Activated CD4-positive, alpha-beta memory T cell treated with anti-CD3 and anti-CD28 coated beads, Interleukin-2, amount 10 ng/mL, durations not matched to agents 7 days and 5 days (primary cell): ENCODE results near the gene SLFN12. TPM values are rescaled to one million over a fixed set of nuclear protein-coding genes. Genes with fewer than 3 reads are reported as not detected.
"Not testable (repeated sequence)": the region's sequence is repeated elsewhere in the genome, so short reads cannot be mapped to it uniquely, and the experiment has no call there.

Source experiments
- CTCF ChIA-PET: fragments of 350-600 bp; sonication (Branson Sonifier 250); formaldehyde crosslinking; loops from one replicate; lab custom pipeline; 2021; ENCODE audit warnings: antibody characterized with exemption, inconsistent platforms; lab: Charles Lee
- POLR2A ChIA-PET: fragments of 350-600 bp; sonication (Branson Sonifier 250); formaldehyde crosslinking; loops from one replicate; lab custom pipeline; 2021; ENCODE audit warnings: antibody characterized with exemption; lab: Charles Lee
- DNase-seq: peaks from one replicate; pipeline ENCODE4 v3.0.0-alpha.2; 2020
- H3K27ac Mint-ChIP-seq: one replicate; pipeline ENCODE4 v1.8.0; 2021; ENCODE audit warnings: mild to moderate bottlenecking, mixed read lengths
- H3K27me3 Mint-ChIP-seq: one replicate; pipeline ENCODE4 v1.8.0; 2021; ENCODE audit warnings: mixed read lengths
- H3K36me3 Mint-ChIP-seq: one replicate; pipeline ENCODE4 v1.8.0; 2021; ENCODE audit warnings: low read depth, mixed read lengths
- H3K4me1 Mint-ChIP-seq: one replicate; pipeline ENCODE4 v1.8.0; 2021; ENCODE audit warnings: mixed read lengths
- H3K4me3 Mint-ChIP-seq: one replicate; pipeline ENCODE4 v1.8.0; 2021; ENCODE audit warnings: mild to moderate bottlenecking, mixed read lengths
- H3K9me3 Mint-ChIP-seq: one replicate; pipeline ENCODE4 v1.8.0; 2021; ENCODE audit warnings: mixed read lengths
- total RNA-seq, 2 experiments: library from RNA; stranded (reverse); gene quantifications; one replicate each; pipeline ENCODE4 v1.2.3, GENCODE V29; 2021

SLFN12 gene
- total RNA-seq, 2 experiments from 2014 or later = 22.7 to 23.1 TPM

DNA sequence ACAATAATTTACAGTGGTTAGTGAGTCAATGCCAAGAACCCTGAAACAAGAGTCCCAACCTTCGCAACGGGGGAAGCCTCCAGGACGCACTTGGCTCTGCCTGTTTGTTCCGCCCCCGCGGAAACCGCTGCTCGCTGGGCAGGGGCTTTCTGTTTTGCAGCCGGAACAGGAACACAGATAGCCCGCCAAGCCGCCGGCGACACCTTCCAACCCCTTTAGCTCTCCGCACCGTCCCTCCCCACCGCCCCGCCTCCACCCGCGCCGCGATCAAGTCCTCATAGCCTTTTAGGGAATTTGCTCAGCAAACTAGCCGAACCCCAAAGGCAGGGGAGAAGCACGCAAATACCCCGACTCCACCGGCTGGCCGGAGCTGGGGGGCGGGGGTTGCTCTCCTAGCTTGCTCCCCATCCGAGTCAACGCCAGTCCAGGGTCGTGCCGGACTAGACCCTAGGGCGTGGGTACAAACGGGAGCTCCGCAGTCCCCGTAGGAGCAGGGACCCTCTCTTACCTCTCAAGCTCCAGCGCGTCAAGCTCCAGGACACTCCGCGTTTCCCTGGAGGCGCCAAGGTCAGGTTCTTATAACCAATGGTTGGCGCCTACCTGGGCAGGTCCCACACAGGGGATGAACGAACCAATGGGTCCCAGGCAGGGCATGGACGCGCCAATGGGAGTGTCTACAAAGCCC, 16.1 kb upstream of the SLFN12 start, which contains the start of gene SLFN13:
Gene SLFN13, minus strand, starts transcription at position 553 of the 685 bp plus-strand sequence. CDS start 3,086 bp downstream, outside the sequence.
- H3K36me3 Mint-ChIP-seq = peaks cover 70% of the 10 kb centered on the region
- peak within 1 kb of the TSS; percentile 70 for H3K4me3 Mint-ChIP-seq
- H3K27ac Mint-ChIP-seq = peak within 1 kb of the TSS; percentile 72
- peak; percentile 91 for DNase-seq
- H3K9me3 Mint-ChIP-seq = no peaks in the 10 kb centered on the region
- ChIA-PET POLR2A (interaction anchor here (0.8 to 2.7 kb wide), 13 partner anchors 9 to 207 kb away, joined by 3 to 14 read pairs (median 7); partner anchors contain the start of genes SLFN11, SLFN12, SLFN12L and SLFN5), CTCF (interaction anchor here (0.6 to 2.0 kb wide), 7 partner anchors 9 to 136 kb away, joined by 3 to 8 read pairs (median 4); no protein-coding TSS in a partner anchor)
- H3K27me3 Mint-ChIP-seq = no peaks in the 10 kb centered on the region
- peaks cover 25% of the 10 kb centered on the region for H3K4me1 Mint-ChIP-seq

DNA sequence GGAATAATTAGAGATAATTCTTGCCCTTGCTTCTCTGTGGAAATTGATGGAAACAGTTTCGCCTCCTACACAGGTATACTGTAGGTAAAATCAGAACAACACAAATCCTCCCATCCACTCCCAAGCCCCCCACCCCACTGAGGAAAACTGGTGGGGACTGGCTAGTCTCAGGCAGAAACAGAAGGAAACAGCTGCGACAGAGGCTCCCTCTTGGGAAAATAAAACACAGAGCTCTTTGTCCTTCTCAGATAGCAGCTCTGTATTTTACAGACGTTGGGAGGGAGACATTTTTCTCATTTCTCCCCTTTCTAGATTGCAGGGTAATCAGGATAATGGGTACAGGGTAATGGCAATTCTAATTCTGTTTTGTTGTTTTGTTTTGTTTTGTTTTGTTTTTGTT, 15.2 kb upstream of the SLFN12 start:
- ChIA-PET POLR2A (interaction anchor here (1.0 to 2.7 kb wide), 10 partner anchors 9 to 204 kb away, joined by 4 to 14 read pairs (median 8); partner anchors contain the start of genes SLFN11, SLFN12, SLFN12L and SLFN5), CTCF (interaction anchor here (0.6 to 2.0 kb wide), 4 partner anchors 8 to 135 kb away, joined by 3 to 8 read pairs (median 6); no protein-coding TSS in a partner anchor)
- DNase-seq = no peak
- H3K4me3 Mint-ChIP-seq = peak overlapping the region; percentile 70
- H3K27ac Mint-ChIP-seq = peak overlapping the region; percentile 59
- H3K36me3 Mint-ChIP-seq = peaks cover 69% of the 10 kb centered on the region
- no peaks in the 10 kb centered on the region for H3K9me3 Mint-ChIP-seq
- no peaks in the 10 kb centered on the region for H3K27me3 Mint-ChIP-seq
- H3K4me1 Mint-ChIP-seq = peaks cover 25% of the 10 kb centered on the region

DNA sequence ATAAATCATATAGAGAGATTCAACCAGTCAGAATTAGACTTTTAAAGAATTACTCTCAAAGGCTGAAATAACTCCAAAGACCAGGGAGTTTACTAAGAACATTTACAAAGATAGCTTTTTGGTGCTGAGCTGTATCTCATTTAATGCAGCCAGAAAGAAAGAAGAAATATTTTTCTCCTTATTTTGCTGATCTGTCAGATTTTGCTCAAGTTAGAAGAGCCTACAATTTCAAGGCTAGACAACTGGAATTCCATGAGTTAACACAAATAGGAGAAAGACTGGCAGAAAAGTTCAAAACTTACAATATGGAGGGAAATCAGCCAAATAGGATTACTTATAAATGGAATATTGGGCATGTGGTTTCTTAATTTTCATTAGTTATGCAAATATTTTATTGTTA, 6.1 kb upstream of the SLFN12 start:
- Mint-ChIP-seq H3K9me3 (no peaks in the 10 kb centered on the region), H3K4me1 (peaks cover 13% of the 10 kb centered on the region), H3K27ac (no peak overlapping the region), H3K27me3 (no peaks in the 10 kb centered on the region), H3K4me3 (no peak overlapping the region), H3K36me3 (peaks cover 49% of the 10 kb centered on the region)
- ChIA-PET CTCF (interaction anchor here (0.7 to 1.0 kb wide), 3 partner anchors 16 to 484 kb away, joined by 3 to 4 read pairs (median 4); no protein-coding TSS in a partner anchor), POLR2A (no interaction called here)
- no peak for DNase-seq

DNA sequence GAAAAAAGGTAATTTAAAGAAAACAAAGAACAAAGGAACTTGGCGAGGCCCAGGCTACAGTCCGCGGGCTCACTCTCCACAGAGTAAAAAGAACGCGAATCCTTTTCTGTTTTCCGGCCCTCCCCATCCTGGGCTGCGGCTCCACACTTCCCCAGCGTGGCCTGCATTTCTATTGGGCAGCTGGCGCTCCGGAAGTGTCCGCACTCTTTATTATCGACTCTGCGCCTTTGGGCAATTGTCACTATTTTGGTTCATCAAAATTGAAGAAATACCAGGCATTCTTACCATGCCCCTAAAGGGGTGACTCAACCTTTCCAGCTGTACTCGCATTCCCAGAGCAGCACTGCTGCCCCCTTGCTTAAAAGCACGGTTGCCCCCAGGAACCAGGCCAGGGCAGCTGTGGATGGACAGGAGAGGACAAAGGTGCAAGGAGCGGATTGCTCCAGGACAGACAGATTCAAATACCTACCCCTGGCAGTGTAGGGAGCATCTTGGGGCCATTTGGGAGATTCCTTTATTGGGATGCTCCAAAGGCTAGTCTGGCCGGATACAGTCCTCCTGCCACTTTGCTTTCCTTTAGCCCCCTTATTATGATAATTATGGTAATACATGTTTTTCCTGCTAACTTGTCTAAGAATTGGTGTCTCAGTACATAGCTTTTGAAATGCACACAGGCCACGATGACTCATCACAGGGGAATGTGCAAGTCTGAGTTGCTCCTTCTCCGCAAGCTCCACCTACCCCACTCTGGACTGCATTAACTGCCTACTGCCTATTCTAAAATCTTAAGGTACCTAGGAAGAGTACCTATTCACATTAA, 985 bp upstream of the SLFN12 start:
- POLR2A ChIA-PET = interaction anchor here (0.6 to 2.3 kb wide), 10 partner anchors 15 to 472 kb away, joined by 3 to 19 read pairs (median 4); partner anchors contain the start of genes CCT6B, SLFN11, SLFN13 and SLFN5
- H3K36me3 Mint-ChIP-seq = peaks cover 49% of the 10 kb centered on the region
- H3K27me3 Mint-ChIP-seq = no peaks in the 10 kb centered on the region
- H3K4me3 Mint-ChIP-seq = peak overlapping the region; percentile 96
- H3K4me1 Mint-ChIP-seq = peaks cover 57% of the 10 kb centered on the region
- peak overlapping the region; percentile 91 for H3K27ac Mint-ChIP-seq
- H3K9me3 Mint-ChIP-seq = no peaks in the 10 kb centered on the region
- CTCF ChIA-PET = interaction anchor here (0.6 to 1.9 kb wide), 8 partner anchors 15 to 369 kb away, joined by 3 to 8 read pairs (median 3); partner anchors contain the start of genes SLFN12L and SLFN13
- peak; percentile 72 for DNase-seq

DNA sequence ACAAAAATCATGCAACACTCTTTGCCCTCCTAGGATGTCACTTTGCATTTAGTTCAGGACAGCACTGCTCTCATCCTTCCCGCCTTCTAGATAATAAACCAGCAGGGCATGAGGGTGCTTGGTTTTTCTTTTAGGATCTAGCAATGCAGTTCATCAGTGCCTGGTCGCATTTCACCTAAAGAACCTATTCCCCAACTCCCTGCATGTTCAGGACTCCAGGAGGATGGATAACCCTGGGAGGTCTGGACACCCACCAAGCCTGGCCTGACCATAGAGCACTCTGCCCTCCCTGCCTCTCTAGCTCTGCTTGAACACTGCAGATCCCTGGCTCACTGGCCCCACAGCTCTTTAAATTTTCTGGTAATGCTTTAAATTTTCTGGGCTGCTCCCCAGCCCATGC, 2.6 kb downstream of the SLFN12 start:
- no peak overlapping the region for H3K27ac Mint-ChIP-seq
- no peaks in the 10 kb centered on the region for H3K27me3 Mint-ChIP-seq
- peaks cover 61% of the 10 kb centered on the region for H3K4me1 Mint-ChIP-seq
- H3K36me3 Mint-ChIP-seq = peaks cover 71% of the 10 kb centered on the region
- CTCF ChIA-PET = no interaction called here
- no peak overlapping the region for H3K4me3 Mint-ChIP-seq
- no peaks in the 10 kb centered on the region for H3K9me3 Mint-ChIP-seq
- POLR2A ChIA-PET = interaction anchor here (2.0 kb wide), 1 partner anchor 18 kb away, joined by 8 read pairs; the partner anchor contains the start of gene SLFN13
- DNase-seq = no peak

DNA sequence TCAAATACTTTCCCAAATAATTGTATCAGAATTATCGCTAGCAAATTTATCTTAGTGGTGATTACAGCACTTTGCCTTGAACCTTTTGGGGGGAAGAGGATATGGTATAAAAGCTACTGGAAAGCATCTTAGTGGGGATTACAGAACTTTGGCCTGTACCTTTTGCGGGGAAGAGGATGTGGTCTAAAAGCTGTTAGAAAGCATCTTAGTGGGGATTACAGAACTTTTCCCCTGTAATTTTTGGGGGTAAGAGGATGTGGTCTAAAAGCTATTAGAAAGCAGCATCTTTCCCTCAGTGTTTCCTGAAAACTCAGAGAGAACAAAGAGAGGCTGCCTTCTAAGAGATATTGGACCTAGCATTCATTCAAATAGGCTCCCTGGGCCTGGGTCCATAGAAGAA, 4.1 kb downstream of the SLFN12 start:
- Mint-ChIP-seq H3K27me3 (no peaks in the 10 kb centered on the region), H3K4me3 (no peak overlapping the region), H3K9me3 (no peaks in the 10 kb centered on the region), H3K36me3 (peaks cover 68% of the 10 kb centered on the region), H3K4me1 (peaks cover 49% of the 10 kb centered on the region), H3K27ac (peak overlapping the region; percentile 37)
- CTCF ChIA-PET = no interaction called here
- POLR2A ChIA-PET = interaction anchor here (1.1 to 2.0 kb wide), 3 partner anchors 19 to 116 kb away, joined by 3 to 8 read pairs (median 4); partner anchors contain the start of genes SLFN11 and SLFN13
- no peak for DNase-seq

DNA sequence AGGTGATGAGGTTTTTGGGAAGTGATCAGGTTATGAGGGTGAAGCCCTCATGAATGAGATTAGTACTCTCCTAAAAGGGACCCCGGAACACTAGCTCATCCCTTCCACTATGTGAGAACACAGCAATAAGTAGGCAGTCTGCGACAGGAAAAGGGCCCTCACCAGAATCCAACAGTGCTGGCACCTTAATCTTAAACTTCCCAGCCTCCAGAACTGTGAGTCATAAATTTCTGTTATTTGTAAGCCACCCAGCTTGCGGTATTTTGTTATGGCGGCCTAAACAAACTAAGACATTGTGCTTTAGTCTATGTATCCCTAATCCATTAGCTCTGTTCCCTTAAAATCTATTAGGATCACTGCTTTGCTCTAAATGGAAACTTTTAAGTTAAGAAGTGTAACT, 8.5 kb downstream of the SLFN12 start:
- H3K9me3 Mint-ChIP-seq = no peaks in the 10 kb centered on the region
- peaks cover 12% of the 10 kb centered on the region for H3K4me1 Mint-ChIP-seq
- no peaks in the 10 kb centered on the region for H3K27me3 Mint-ChIP-seq
- CTCF ChIA-PET = no interaction called here
- DNase-seq = no peak
- peaks cover 64% of the 10 kb centered on the region for H3K36me3 Mint-ChIP-seq
- H3K27ac Mint-ChIP-seq = no peak overlapping the region
- POLR2A ChIA-PET = no interaction called here
- H3K4me3 Mint-ChIP-seq = no peak overlapping the region

DNA sequence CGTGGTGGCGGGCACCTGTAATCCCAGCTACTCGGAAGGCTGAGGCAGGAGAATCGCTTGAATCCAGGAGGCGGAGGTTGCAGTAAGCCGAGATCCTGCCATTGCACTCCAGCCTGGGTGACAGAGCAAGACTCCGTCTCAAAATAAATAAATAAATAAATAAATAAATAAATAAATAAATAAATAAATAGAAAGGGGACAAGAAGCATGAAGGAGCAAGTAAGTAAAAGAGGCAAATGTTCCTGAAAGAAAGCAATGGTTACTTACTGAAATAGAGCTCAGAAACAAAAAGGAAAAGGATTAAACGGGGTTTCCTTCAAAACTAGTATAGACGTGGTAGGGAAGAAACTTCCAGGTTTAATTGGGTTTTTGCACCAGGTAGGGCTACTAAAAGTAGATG, 11.2 kb downstream of the SLFN12 start:
- POLR2A ChIA-PET, H3K4me3 Mint-ChIP-seq, DNase-seq, H3K27me3 Mint-ChIP-seq, H3K4me1 Mint-ChIP-seq, H3K9me3 Mint-ChIP-seq, CTCF ChIA-PET, H3K27ac Mint-ChIP-seq: not testable (repeated sequence)
- H3K36me3 Mint-ChIP-seq = peaks cover 57% of the 10 kb centered on the region

DNA sequence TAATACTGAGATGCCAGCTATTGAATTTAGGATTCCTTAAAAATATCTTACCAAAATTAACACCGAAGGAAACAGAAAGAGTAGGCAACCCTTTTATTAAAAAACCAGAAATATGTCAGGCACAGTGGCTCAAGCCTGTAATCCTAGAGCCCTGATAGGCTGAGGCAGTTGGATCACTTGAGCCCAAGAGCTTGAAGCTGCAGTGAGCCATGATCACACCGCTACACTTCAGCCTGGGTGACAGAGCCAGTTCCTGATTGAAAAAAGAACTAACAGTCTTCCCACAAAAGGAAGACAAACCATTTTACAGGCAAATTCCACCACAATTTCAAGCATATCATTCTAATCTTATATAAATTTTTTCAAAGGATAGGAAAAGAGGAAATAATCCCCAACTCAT, 15.6 kb downstream of the SLFN12 start:
- H3K4me1 Mint-ChIP-seq = peaks cover 4% of the 10 kb centered on the region
- peaks cover 72% of the 10 kb centered on the region for H3K36me3 Mint-ChIP-seq
- no peak for DNase-seq
- ChIA-PET POLR2A (no interaction called here), CTCF (no interaction called here)
- H3K4me3 Mint-ChIP-seq = no peak overlapping the region
- H3K27me3 Mint-ChIP-seq = no peaks in the 10 kb centered on the region
- H3K27ac Mint-ChIP-seq = no peak overlapping the region
- H3K9me3 Mint-ChIP-seq = peaks cover 13% of the 10 kb centered on the region

DNA sequence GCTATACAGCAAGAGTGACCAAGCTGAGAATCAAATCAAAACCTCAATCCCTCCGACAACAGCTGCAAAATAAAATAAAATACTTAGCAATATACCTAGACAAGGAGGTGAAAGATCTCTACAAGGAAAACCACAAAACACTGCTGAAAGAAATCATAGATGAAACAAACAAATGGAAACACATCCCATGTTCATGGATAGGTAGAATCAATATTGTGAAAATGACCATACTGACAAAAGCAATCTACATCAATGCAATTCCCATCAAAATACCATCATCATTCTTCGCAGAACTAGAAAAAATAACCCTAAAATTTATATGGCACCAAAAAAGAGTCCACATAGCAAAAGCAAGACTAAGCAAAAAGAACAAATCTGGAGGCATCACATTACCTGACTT, 17.6 kb downstream of the SLFN12 start:
- POLR2A ChIA-PET, H3K27me3 Mint-ChIP-seq, DNase-seq, H3K27ac Mint-ChIP-seq, H3K4me1 Mint-ChIP-seq, H3K4me3 Mint-ChIP-seq, CTCF ChIA-PET: not testable (repeated sequence)
- peaks cover 13% of the 10 kb centered on the region for H3K9me3 Mint-ChIP-seq
- peaks cover 83% of the 10 kb centered on the region for H3K36me3 Mint-ChIP-seq

DNA sequence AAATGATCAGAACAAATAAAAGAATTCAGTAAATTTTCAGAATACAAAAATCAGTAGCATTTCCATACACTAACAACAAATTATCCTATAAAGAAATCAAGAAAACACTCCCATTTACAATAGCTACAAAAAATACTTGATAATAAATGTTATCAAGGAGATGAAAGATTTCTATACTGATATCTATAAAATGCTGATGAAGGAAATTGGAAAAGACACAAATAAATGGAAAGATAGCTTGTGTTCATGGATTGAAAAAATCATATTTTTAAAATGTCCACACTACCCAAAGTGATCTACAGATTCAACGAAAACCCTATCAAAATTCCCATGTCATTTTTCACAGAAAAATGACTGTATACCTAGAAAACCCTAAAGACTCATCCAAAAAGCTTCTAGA, 18.1 kb downstream of the SLFN12 start:
- no peak overlapping the region for H3K27ac Mint-ChIP-seq
- H3K4me3 Mint-ChIP-seq = no peak overlapping the region
- H3K9me3 Mint-ChIP-seq = peaks cover 13% of the 10 kb centered on the region
- POLR2A ChIA-PET = no interaction called here
- DNase-seq = no peak
- H3K27me3 Mint-ChIP-seq = no peaks in the 10 kb centered on the region
- CTCF ChIA-PET = no interaction called here
- H3K4me1 Mint-ChIP-seq = peaks cover 4% of the 10 kb centered on the region
- H3K36me3 Mint-ChIP-seq = peaks cover 83% of the 10 kb centered on the region

DNA sequence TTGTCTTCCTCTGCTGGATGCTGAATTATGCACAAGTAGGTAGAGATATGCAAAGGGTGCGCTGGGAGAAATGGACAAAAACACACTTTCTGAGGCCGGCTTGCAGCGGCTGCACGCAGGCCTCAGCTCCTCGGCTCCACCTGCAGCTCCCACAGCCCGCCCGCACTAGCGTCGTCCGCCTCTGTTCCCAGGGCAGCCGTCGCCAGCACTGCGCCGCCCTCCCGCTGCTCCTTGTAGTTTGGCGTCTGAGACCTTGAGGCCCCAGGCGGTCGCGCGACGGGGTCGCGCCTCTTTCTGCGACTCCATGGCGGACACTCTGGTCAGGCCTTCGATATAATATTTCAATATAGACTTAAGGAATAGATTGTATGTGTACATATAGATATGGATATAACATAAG, 24.8 kb downstream of the SLFN12 start:
- H3K27ac Mint-ChIP-seq = no peak overlapping the region
- no peaks in the 10 kb centered on the region for H3K4me1 Mint-ChIP-seq
- no peaks in the 10 kb centered on the region for H3K27me3 Mint-ChIP-seq
- ChIA-PET CTCF (no interaction called here), POLR2A (no interaction called here)
- no peaks in the 10 kb centered on the region for H3K9me3 Mint-ChIP-seq
- no peak overlapping the region for H3K4me3 Mint-ChIP-seq
- DNase-seq = no peak
- H3K36me3 Mint-ChIP-seq = peaks cover 52% of the 10 kb centered on the region
